Stimulated activated CD8-positive, alpha-beta memory T cell treated with anti-CD3 and anti-CD28 coated beads, Interleukin-4, amount 100 ng/mL, for 24 hours (primary cell): ENCODE results near the gene ZPR1.
A peak's percentile ranks its signal among the peaks of the same experiment; 100 is the strongest.
"Not testable (repeated sequence)": the region's sequence is repeated elsewhere in the genome, so short reads cannot be mapped to it uniquely, and the experiment has no call there.

Source experiments
- DNase-seq: peaks from one replicate; pipeline ENCODE4 v3.0.0-alpha.2; 2020; ENCODE audit warnings: low read depth

The ZPR1 gene

DNA sequence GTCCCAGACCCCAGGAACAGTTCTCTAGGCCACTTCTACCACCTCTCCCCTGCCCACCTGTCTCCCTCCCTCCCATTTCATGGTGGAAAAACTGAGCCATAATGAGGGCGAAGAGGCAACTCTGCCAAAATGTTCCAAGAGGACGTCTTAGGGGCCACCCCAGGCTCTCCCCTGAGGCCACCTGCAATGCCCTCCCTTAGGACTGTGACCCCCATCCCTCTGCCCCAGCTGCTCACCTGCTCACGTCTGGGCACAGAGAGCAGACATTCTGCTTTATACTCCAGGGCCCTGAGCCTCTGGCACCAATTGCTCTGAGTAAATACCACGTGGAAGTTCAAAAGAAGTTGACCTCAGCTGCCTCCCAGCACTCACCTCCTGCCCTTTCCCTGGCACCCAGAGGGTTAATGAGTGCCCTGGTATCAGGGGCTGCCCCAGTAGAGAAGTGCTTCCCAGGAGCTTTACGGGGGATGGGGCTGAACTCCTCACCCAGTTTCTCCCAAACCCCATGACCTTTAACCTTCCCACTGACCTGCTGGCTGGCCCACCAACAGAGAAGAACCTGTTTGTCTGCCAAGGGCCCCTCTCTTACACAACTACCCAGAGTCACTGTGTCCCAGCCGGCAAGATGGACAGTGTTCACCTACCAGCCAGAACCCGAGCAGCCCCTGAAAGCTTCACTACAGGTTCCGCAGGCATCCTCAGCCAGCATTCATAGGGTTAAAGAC lies 4.5 kb upstream of the ZPR1 start:
- DNase-seq: no peak

DNA sequence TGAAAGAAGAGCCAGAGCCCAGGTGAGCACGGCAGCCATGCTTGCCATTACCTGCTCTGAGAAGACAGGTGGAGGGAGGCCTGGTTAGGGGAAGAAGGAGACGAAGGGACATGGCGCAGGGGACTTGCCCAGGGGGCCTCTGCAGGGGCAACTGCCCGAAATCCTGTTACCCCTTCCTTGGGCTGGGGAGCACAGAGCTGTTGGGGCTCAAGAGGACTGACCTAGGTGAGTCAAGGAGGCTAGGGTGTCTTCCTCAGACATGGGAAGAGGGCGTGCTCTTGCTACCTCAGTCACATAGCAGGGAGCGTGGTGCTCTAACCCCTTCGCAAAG lies 4.0 kb upstream of the ZPR1 start, which contains the start of gene APOA5:
Gene APOA5, minus strand, starts transcription at position 67 of the 331 bp plus-strand sequence. Its CDS starts 19 bp downstream, at position 48.
- DNase-seq: no peak

DNA sequence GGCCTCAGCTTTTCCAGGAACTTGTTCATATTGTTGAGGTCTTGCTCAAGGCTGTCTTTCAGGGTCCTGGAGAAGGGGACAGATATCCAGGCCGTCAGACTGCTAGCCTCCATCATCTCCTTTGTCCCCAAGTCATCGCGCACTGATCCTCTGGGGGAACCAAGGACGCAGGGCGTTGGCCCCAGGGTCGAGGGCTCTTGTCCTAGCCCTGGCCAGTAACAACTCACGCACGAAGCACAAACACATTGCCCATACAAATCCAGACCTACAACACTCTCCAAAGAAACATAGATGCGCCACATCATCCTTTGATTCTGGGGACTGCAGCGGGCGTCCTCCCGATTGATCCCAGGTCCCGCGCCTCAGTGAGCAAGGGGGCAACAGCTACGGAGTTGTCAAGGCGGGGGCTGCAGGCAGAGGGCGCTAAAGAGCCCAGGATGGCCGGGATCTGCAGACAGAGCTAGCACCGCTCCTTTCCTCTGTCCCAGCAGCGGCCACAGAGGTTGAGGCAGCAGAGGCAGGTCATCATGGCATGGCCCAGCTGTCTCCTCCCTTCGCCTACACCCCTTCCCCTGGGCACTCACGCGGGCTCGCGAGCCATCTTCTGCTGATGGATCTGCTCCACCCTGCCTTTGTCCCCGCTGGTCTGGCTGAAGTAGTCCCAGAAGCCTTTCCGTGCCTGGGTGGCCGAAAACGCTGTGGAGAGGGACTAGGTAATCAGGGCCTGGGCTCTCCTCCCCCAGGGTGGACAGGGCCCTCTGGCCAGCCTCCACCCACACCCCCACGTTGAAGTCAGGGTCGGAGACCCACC lies 3.4 kb upstream of the ZPR1 start:
- peak; percentile 76 for DNase-seq

DNA sequence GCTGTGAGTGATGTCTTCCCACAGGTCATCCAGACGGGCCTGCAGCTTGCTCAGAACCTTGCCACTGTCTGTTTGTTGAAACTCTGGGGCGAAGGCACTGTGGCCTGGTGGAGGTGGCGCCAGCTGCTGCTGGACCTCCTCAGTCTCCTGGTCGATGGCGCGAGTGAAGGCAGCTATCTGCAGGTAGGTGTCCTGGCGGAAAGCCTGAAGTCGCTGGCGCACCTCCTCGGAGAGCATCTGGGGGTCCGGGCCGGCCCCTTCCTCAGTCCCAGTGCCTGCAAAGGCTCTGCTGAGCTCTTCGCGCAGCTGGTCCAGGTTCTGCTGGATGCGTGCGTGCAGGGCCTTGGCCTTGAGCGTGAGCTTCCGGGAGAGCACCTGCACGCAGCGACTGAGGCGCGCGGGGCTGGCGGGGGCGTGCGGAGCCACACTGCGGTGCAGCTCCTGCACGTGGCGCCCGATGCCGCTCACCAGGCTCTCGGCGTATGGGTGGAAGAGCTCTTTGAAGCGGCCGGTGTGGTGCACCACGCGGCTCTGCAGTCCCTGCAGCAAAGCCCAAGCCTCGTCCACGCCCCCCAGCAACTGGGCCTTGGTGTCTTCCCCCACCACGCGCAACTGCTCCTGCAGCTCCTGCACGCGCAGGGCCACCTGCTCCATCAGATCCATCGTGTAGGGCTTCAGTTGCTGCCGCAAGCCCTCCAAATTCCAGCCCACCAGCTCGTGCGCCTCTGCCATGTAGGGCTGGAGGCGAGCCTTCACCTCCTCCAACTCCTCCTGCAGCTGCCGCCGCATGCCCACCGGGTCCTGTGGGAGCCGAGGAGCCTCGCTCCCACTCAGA lies 2.6 kb upstream of the ZPR1 start:
- no peak for DNase-seq

DNA sequence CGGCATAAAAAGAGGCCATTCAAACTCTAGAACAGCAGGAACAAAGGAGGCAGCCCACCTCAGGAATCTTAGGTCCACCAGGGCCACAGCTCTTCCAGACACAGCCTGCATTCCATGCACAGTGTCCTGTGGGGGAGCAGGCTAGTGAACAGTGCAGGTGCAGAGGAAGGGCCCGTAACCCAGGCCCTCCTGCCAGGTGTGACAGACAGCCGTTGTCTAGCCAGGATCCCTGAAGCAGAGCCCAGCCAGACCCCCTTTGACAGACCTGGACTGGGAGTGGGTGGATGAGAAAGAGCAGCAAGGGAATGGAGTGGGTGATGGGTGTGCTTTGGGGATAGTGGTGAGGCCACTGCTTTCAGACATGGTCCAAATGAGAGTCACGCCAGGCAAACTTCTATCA lies 1.2 kb upstream of the ZPR1 start:
- no peak for DNase-seq

DNA sequence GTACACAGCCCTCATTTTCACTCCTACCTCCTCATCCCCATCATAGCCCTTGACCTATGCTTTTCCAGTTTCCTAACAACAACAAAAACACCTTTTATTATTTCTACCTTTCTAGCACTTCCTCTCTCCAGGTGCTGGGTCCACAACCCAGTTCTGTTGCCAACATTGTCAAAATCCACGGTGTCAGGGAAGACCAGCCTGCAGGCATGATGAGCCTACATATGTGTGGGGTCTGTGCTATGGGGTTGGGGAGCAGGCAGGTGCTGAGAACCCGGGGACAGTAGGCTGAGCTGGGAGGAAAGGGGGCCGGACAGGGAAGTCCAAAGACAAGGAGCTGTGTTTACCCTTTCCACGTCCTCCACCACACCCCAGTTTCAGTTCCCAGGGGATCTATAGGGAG lies 711 bp upstream of the ZPR1 start:
- DNase-seq: no peak

DNA sequence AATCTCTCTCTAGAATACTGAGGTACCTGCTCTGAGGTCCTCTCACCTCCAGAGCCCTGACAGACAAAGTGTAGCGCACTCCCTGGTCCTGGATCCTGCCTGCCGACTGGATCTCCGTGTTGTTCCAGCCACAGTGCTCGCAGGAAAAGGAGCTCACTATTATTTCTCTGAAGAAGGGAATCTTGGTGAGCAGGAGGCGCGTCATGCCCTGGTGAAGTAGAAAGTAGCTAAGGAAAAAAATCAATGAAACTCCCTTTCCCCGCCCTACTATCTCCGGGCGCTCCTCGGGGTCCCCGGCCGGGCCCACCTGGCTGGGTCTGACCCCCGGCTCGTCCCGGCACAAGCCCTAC lies 412 bp downstream of the ZPR1 start:
- DNase-seq: no peak

DNA sequence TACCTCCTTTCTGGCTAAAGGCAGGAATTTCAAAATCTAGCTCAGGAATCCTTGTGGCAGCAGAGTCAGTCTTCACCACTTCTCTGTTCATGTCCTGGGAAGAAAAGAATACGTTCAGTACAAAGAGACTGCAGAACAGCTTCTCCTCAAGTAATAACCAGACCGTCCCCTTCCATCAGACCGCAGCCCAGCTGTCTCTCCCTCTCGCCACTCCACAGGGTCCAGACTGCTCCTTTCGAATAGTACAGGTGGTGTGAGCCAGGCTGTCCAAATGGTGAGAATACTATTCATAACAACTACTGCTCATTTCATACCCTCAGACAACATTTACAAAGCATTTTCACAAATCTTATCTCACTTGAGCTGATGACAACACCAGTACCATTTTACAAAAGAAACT lies 857 bp downstream of the ZPR1 start:
- DNase-seq: no peak

DNA sequence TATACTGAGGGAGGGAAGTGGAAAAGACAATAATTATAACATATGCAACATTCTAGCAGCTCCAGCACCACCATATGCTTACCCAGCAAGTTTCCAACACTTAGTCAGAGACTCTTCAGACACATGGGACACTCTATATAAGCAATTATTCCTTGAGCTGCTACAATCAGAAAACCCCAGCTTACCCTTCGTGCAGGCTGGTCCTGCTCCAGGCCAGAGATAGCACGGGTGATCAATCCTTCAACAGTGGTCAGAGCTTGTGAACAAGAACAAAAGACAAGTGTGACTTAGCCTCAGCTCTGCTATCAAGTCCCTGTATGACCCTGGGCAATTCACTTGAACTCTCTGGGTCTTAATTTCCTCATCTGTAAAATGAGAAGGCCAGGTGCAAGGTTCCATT lies 1.5 kb downstream of the ZPR1 start:
- no peak for DNase-seq

DNA sequence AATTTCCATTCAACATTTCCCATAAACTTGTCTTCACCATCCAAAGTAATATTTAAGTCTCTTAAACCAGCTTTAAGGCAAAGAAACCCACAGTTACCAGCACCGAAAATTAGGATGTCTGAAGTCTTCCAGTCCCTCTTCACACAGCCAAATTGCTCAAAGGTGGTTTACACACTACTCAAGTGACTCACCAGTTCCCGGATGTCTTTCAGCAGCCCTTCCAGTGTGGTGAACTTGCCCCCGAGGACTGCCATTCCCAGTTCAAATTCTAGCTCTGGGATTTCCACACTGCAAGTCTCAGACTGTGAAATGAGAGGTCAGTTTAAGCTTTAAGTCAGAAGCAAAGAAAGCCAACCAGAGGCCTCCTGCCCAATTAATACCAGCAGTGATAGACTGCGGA lies 5.1 kb downstream of the ZPR1 start:
- DNase-seq: no peak

DNA sequence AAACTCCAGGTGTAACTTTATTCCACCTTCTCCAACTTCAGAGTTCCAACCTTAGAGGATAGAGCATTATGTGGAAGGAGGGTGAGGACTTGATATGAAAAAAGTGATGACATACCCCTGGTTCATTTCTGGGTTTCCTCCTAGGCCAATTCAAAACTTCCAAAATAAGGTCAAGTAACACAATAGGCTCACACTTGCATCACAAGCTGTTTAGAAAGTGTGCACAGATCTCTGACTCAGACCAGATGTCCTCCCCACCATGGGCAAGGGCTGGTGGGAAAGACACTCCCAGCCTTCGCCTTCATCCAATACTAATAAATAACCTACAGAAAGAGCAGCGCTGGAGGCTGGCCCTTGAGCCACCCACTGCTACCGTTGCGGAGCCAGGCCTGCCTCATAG lies 9.3 kb downstream of the ZPR1 start:
- no peak for DNase-seq

DNA sequence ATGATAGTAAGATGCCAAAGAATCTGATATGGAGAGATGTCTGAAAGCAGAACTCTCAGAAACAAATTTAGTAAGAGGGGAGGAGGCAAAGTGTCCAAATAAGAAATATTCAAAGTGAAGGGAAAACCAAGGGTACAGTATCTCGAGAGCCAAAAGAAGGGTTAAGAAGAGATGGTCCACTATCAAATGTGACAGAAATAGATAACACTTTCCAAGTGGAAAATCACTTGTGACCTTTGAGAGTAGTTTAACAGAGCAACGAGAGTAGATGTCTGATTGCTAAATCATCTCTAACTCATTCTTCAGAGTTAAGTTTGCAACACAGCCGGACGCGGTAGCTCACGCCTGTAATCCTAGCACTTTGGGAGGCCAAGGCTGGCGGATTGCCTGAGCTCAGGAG lies 10.8 kb downstream of the ZPR1 start:
- no peak for DNase-seq

DNA sequence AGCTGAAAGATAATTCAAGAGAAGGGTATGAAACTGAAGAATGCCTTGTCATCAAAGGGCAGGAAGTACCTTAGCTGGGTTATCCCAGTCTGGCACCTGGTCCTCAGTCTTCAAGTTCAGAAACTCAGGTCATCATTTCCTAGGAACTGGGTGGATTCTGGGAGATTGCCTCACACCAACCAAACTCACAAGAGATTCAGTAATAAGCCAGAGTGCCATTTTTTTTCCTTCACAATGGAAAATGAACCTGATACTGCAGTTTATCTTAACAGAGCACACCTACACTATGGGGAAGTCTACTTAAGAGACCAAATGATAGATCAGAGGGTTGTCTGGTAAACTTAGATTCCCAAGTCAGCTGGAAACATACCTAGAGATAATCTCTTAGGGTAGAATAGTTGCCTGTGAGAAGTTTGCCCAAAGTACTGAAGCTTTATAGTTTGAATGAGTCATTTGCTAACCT lies 11.3 kb downstream of the ZPR1 start:
- no peak for DNase-seq

DNA sequence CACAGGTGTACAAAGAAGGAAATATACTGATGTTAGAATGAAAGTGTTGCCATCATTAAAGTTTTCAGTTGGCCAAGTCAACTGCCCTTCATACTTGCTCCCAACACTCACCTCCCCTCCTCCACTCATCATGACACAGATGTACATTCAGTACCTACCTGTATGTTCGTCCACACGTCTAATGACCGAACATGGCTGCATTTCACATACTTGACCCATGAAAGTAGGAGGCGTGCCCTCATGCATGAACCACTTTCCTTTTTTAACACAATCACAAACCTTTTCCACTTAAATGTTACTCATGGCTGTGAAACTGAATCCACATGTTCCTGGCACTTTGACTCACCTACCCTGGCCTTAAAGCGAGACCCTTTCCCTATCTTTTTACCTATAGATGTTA lies 11.8 kb downstream of the ZPR1 start:
- DNase-seq: no peak

DNA sequence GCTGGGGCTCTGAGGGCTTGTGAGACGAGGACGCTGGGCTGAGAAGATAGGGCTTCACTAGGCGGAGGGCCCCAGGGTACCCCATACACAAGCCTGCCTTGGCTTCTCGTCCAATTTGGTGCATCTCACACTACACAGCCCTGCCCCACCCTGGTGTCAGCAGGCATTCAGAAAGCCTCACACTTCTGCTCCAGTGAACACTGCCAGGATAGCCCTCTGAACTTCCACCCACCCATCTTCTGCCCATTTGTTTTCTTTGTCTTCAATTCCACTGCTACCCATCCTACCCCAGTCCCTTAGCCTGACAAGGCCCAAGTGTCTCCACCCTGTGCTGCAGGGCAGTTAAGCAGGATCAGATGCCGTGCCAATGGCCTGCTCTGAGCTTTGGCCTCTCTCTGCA lies 13.2 kb downstream of the ZPR1 start:
- DNase-seq: no peak

DNA sequence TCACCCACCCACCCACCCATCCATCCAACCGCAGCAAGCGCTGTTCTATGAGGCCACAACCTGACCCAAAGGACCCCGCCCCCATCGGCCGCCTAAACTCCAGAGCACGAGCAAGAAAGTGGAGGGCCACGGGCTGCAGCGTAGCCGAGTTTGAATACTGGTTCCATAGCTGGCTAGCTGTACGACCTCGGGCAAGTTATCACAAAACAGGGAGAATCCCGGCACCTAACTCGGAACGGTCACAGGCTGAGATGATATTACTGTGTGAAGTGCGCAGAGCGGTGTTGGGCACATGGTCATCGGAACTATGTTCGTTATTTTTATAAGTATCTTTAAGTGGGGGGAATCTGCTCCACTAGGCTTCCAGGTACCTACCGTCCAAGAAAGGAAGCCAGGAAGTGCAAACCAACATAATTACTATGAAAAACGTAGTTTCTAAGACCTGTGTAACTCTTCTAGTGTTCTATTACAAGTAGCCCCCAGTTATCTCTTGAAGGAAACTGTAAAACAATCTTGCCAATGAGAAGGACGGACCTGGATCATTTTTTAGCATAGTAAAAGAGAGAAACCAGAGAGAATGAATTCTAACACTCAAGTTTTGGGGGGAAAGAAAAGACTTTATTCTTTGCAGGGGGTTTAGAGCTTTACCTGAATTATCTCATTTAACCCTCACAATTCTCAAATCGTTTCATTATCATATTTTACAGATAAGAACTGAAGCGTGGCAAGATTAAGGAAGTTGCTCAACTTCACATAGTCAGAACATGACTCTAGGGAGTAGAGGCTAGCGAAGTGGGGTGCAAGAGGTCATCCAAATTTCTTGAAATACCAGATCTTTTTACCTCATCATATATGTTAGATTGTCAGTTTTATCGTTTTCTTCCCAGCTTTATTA lies 14.4 kb downstream of the ZPR1 start:
- no peak for DNase-seq

DNA sequence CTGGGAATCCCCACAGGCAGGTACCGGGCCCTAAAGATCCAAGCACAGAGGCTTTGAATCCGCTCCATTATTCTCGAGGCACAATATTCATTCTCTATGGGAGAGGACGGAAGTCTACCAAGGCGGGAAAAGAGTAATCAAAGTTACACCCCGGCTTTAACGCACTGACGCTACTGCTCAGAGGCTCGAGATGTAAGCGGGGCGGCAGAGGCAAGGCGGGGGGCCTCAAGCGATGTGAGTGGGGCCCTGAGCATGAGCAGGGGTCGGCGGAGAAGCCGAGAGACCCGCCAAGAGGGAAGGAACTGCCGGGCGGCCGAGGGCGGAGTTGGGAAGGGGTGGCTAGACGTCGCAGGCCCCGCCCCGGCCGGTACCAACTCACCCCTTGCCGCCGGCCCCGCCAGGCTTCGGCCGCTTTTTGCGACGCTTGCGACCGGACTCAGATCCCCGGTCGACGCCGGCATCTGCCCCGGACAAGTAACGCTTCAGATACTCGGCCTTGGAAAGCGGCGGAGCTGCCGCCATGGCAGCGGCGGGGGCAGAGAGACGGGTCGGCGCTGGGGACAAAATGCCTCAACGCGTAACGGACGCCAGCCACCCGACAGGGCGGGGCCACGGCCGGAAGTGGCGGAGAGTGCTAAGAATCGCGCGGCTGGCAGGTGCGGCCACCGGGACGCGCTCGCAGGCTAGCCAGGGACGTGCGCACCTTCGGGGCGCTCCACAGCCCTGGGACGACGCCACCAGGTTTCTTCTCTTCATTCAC lies 15.2 kb downstream of the ZPR1 start, which contains the start of gene BUD13:
Gene BUD13, minus strand, starts transcription at position 545 of the 760 bp plus-strand sequence. Its CDS starts 23 bp downstream, at position 522.
- peak; percentile 90 for DNase-seq

DNA sequence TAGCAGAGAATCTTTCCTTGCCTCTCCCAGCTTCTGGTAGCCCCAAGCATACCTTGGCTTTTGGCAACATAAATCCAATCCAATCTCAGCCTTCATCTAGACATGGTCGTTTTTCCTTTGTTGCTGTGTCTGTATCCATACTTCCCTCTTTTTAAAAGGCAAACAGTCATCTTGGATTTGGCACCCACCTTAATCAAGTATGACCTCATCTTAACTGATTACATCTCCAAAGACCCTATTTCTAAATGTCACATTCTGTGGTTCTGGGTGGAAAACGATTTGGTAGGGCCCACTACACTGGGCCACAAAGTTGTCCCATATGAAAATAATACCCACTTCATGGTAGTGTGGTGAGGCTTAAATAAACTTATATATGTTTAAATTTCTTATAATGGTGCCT lies 15.9 kb downstream of the ZPR1 start:
- no peak for DNase-seq

DNA sequence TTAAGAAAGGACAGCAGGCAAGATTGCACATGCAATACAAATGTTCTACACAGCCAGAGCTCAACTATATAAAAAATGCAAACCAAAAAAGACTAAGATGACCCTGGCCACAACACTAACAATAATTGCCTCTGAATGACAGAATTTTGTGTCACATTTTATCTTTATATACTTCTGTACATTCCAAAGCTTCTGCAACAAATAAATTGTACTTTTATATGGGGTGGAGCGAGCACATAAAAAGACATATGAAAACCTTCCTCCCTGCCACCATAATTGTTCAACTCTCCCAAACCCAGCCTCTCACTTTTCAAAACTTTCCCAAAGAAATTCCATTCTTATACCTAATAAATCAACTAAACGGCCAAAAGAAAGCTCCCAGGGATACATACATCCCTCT lies 25.7 kb downstream of the ZPR1 start:
- DNase-seq: no peak

DNA sequence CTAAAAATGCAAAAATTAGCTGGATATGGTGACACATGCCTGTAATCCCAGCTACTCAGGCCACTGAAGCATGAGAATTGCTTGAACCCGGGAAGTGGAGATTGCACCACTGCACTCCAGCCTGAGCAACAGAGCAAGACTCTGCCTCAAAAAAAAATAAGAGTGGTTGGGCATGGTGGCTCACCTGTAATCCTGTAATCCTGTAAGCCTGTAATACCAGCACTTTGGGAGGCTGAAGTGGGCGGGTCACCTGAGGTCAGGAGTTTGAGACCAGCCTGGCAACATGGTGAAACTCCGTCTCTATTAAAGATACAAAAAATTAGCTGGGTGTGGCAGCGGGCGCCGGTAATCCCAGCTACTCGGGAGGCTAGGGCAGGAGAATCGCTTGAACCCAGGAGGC lies 31.8 kb downstream of the ZPR1 start:
- not testable (repeated sequence) for DNase-seq
